T-cell (primary cell): ENCODE measurements around the gene NARS2. TPM values are rescaled to one million over a fixed set of nuclear protein-coding genes. Genes with fewer than 3 reads are reported as not detected.

ENCODE experiments used
- ATAC-seq, 4 experiments: fragments of 200-7000 bp in 3 of 4; fragments of 150-1000 bp in 1 of 4; cut with Tn5 transposase; replicated peaks in 1 of 4; 1 replicate in 3 of 4; 2 replicates in 1 of 4; pipeline ENCODE4 v1.10.0; 2021; ENCODE audit warnings: moderate library complexity in 3 of 4, mild to moderate bottlenecking in 2 of 4, moderate number of reproducible peaks in 1 of 4
- CTCF ChIA-PET, 2 donors: fragments of 300-600 bp; sonication (Branson Sonifier 250); formaldehyde crosslinking; loops; one replicate each; lab custom pipeline; 2022; ENCODE audit warnings: antibody characterized with exemption in 2 of 2; lab: Charles Lee
- POLR2A ChIA-PET, 2 donors: fragments of 300-600 bp; sonication (Branson Sonifier 250); formaldehyde crosslinking; loops; one replicate each; lab custom pipeline; 2022; ENCODE audit warnings: antibody characterized with exemption in 2 of 2; lab: Charles Lee
- DNase-seq, 35 experiments: peaks; one replicate each; pipeline versions ENCODE4 v3.0.0 to v3.0.0-alpha.2; 2013 to 2023
- H3K27ac ChIP-seq: one replicate; pipeline ENCODE4 v1.5.1; 2013; ENCODE audit warnings: low read length
- H3K27me3 ChIP-seq, 2 experiments: replicated peaks in 1 of 2; 1 replicate in 1 of 2; 2 replicates in 1 of 2; pipeline versions ENCODE4 v1.6.1 to v1.7.0; 2013; ENCODE audit warnings: low read length in 1 of 2, mixed read lengths in 1 of 2; ENCODE audit not compliant: control insufficient read depth in 2 of 2, insufficient read depth in 2 of 2; ENCODE audit errors: extremely low read depth in 1 of 2
- H3K36me3 ChIP-seq, 2 donors: 1 replicate in 1 of 2; 2 replicates in 1 of 2; pipeline versions ENCODE4 v1.6.1 to v1.7.0; 2013; ENCODE audit warnings: low read length in 1 of 2; ENCODE audit not compliant: control insufficient read depth in 2 of 2, insufficient read depth in 1 of 2; ENCODE audit errors: extremely low read depth in 1 of 2
- H3K4me1 ChIP-seq, 2 experiments: 1 replicate in 1 of 2; 2 replicates in 1 of 2; pipeline versions ENCODE4 v1.6.1 to v1.7.0; 2013; ENCODE audit warnings: low read length in 2 of 2, mixed read lengths in 1 of 2; ENCODE audit not compliant: insufficient read depth in 2 of 2, control insufficient read depth in 1 of 2; ENCODE audit errors: extremely low read depth in 1 of 2
- H3K4me3 ChIP-seq, 2 donors: 1 replicate in 1 of 2; 2 replicates in 1 of 2; pipeline versions ENCODE4 v1.5.1 to v1.7.0; 2013; ENCODE audit warnings: mild to moderate bottlenecking in 2 of 2, low read length in 1 of 2, moderate library complexity in 1 of 2; ENCODE audit not compliant: control insufficient read depth in 1 of 2; ENCODE audit errors: extremely low read depth in 1 of 2
- H3K9me3 ChIP-seq: 2 replicates; pipeline ENCODE4 v1.7.0; 2013
- H3K27ac Mint-ChIP-seq, 2 donors: one replicate each; pipeline ENCODE4 v1.8.0; 2020 to 2021; ENCODE audit warnings: mild to moderate bottlenecking in 2 of 2, mixed read lengths in 2 of 2
- H3K27me3 Mint-ChIP-seq, 2 donors: one replicate each; pipeline ENCODE4 v1.8.0; 2021 to 2022; ENCODE audit warnings: mixed read lengths in 2 of 2
- H3K36me3 Mint-ChIP-seq: one replicate; pipeline ENCODE4 v1.8.0; 2021; ENCODE audit warnings: mixed read lengths
- H3K4me1 Mint-ChIP-seq, 3 donors: one replicate each; pipeline ENCODE4 v1.8.0; 2020 to 2022; ENCODE audit warnings: mixed read lengths in 3 of 3, mild to moderate bottlenecking in 1 of 3
- H3K4me3 Mint-ChIP-seq, 3 donors: one replicate each; pipeline ENCODE4 v1.8.0; 2020 to 2022; ENCODE audit warnings: mild to moderate bottlenecking in 3 of 3, mixed read lengths in 3 of 3, moderate library complexity in 3 of 3
- H3K9me3 Mint-ChIP-seq, 3 donors: one replicate each; pipeline ENCODE4 v1.8.0; 2020 to 2022; ENCODE audit warnings: mixed read lengths in 3 of 3
- WGBS: methylation state at CpG from one replicate; pipeline ENCODE4 v1.1.5; 2013; ENCODE audit warnings: missing lambda C conversion rate; ENCODE audit not compliant: insufficient coverage; 5-methylcytosine and 5-hydroxymethylcytosine counted together
- total RNA-seq, 35 experiments: library from RNA in 6 of 35; stranded (reverse) in 6 of 35; fragments of 120-200 nt in 1 of 35; gene quantifications; one replicate each; pipeline versions ENCODE4 v1.2.1 to v1.2.4 and lab custom pipeline; 2013 to 2026

The NARS2 gene
- total RNA-seq, 5 donors from 2014 or later (not counting 1 experiment from before 2014, with no cell fraction given) = 12.1 to 17.6 (median 13.3) TPM

GRCh38 chr11:78499971-78500370 is 74.7 kb downstream of the NARS2 start:
- Histone ChIP-seq H3K4me1 (peaks cover 0 to 5% of the 10 kb centered on the region in 2 experiments), H3K27ac (no peak overlapping the region), H3K27me3 (no peaks in the 10 kb centered on the region), H3K9me3 (no peaks in the 10 kb centered on the region), H3K4me3 (no peak overlapping the region), H3K36me3 (no peaks in the 10 kb centered on the region)
- ATAC-seq (no peak), DNase-seq (no peak)
- H3K4me1 Mint-ChIP-seq = peaks cover 5 to 21% (median 9%) of the 10 kb centered on the region in 3 donors
- no peak overlapping the region for H3K27ac Mint-ChIP-seq
- H3K4me3 Mint-ChIP-seq = no peak overlapping the region
- ChIA-PET POLR2A (no interaction called here), CTCF (no interaction called here)
- H3K27me3 Mint-ChIP-seq = no peaks in the 10 kb centered on the region
- H3K36me3 Mint-ChIP-seq = peaks cover 4% of the 10 kb centered on the region
- no peaks in the 10 kb centered on the region for H3K9me3 Mint-ChIP-seq

DNA sequence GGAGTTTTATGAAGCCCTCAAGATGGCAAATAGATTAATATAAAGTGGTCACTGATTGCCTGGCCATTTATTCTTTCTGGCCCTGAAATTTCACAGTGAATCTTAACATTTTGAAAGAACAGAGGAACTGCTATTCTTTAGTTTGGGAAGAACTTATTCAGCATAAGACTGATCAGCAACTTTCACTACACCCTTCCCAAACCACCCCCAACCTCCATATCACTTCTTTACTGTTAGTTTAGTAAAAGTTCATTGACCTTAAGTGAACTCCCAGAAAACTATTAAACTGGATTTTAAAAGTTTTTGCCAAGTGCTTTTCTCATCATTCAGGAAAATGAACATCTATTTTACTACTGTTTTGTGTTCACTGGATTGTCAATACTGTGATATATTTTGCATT is 77.4 kb downstream of the NARS2 start:
- Histone ChIP-seq H3K9me3 (no peaks in the 10 kb centered on the region), H3K27ac (no peak overlapping the region), H3K27me3 (no peaks in the 10 kb centered on the region), H3K36me3 (no peaks in the 10 kb centered on the region), H3K4me3 (no peak overlapping the region), H3K4me1 (no peaks in the 10 kb centered on the region)
- ChIA-PET POLR2A (no interaction called here), CTCF (interaction anchor here (0.6 to 0.7 kb wide), 3 partner anchors 61 to 1163 kb away, joined by 3 to 4 read pairs (median 3); no protein-coding TSS in a partner anchor)
- DNase-seq (no peak), ATAC-seq (no peak)
- no peaks in the 10 kb centered on the region for H3K36me3 Mint-ChIP-seq
- peaks cover under 1 to 6% (median 2%) of the 10 kb centered on the region in 3 donors for H3K4me1 Mint-ChIP-seq
- no peak overlapping the region for H3K27ac Mint-ChIP-seq
- H3K4me3 Mint-ChIP-seq = no peak overlapping the region
- H3K27me3 Mint-ChIP-seq = no peaks in the 10 kb centered on the region
- no peaks in the 10 kb centered on the region for H3K9me3 Mint-ChIP-seq

DNA sequence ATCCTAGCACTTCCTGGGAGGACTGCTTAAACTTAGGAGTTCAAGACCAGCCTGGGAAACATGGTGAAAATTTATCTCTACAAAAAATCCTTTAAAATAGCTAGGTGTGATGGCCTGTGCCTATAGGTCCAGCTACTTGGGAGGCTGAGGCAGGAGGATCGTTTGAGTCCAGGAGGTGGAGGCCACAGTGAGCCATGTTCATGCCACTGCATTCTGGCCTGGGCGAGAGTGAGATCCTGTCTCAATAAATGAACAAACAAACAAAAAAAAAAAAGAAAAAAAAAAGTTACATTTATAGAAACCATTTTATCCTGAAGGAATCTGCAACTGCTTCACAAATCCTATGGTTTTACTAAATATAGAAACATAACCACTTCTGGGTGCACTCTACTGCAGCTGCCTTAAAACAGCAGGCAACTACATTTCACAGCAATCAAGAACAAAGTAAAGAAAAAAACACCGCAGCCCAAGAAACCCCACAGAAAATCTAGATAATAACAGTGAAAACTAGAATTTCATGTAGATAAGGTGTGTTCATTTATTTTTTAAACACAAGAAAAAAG is 81.2 kb downstream of the NARS2 start:
- Histone ChIP-seq H3K4me1 (no peaks in the 10 kb centered on the region), H3K36me3 (peaks cover 2 to 7% of the 10 kb centered on the region in 2 donors), H3K27ac (no peak overlapping the region), H3K9me3 (no peaks in the 10 kb centered on the region), H3K27me3 (no peaks in the 10 kb centered on the region), H3K4me3 (no peak overlapping the region)
- ChIA-PET CTCF (interaction anchor here in 1 of 2 donors (0.8 kb wide), 1 partner anchor 54 kb away, joined by 3 read pairs; no protein-coding TSS in a partner anchor), POLR2A (no interaction called here)
- no peak for DNase-seq
- Mint-ChIP-seq H3K4me3 (no peak overlapping the region), H3K27ac (no peak overlapping the region), H3K4me1 (peaks cover 0 to 6% (median 0%) of the 10 kb centered on the region in 3 donors), H3K9me3 (no peaks in the 10 kb centered on the region), H3K27me3 (no peaks in the 10 kb centered on the region), H3K36me3 (peaks cover 15% of the 10 kb centered on the region)
- no CpG with 5 or more reads among the region's 3 CpGs for WGBS
- ATAC-seq = no peak

DNA sequence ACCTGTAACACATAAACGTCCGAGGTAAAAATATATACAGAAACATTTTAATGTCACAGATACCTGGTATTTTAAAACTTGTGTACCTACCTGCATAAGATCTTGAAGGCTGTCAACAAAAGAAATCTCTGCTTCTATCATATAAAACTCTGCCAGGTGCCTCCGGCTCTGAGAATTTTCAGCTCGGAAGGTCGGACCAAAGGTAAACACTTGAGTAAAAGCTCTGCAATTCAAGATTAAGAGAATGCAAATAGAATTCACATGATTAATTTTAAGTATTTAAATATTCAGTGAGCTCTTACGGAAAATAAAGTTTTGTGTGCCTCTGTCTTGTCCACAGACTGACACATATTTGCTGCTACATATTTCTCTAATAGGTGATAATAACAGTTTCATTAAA is 81.7 kb downstream of the NARS2 start:
- H3K36me3 Mint-ChIP-seq = peaks cover 20% of the 10 kb centered on the region
- H3K4me3 ChIP-seq = no peak overlapping the region
- no peaks in the 10 kb centered on the region for H3K9me3 Mint-ChIP-seq
- ATAC-seq (no peak), DNase-seq (no peak)
- no peaks in the 10 kb centered on the region for H3K27me3 ChIP-seq
- no peak overlapping the region for H3K4me3 Mint-ChIP-seq
- CTCF ChIA-PET = interaction anchor here in 1 of 2 donors (0.8 kb wide), 1 partner anchor 54 kb away, joined by 3 read pairs; no protein-coding TSS in a partner anchor
- POLR2A ChIA-PET = no interaction called here
- no peaks in the 10 kb centered on the region for H3K4me1 ChIP-seq
- H3K27ac ChIP-seq = no peak overlapping the region
- no peak overlapping the region for H3K27ac Mint-ChIP-seq
- WGBS = no CpG with 5 or more reads among the region's 6 CpGs
- H3K36me3 ChIP-seq = peaks cover 2 to 7% of the 10 kb centered on the region in 2 donors
- H3K4me1 Mint-ChIP-seq = peaks cover 0 to 6% (median 0%) of the 10 kb centered on the region in 3 donors
- no peaks in the 10 kb centered on the region for H3K27me3 Mint-ChIP-seq
- no peaks in the 10 kb centered on the region for H3K9me3 ChIP-seq

GRCh38 chr11:78489184-78489583 is 85.5 kb downstream of the NARS2 start:
- H3K36me3 Mint-ChIP-seq = peaks cover 45% of the 10 kb centered on the region

DNA sequence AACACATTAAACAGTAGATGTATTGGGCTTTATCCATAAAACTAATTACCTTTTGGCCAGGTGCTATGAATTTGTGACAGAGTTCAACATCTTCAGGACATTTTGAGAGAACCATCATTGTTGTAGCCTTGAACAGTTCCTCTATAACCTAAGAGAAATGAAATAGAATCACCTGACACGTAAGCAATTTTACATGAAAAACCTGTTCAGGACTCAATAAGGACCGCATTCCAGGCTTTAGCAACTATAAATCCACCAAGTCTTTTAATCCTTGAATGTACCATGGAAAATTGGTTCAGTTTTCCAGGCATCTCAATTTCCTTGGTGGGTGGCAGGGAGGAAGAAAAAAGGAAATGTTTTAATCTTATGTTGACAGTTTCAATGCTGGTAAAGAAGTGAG is 96.1 kb downstream of the NARS2 start:
- H3K4me1 ChIP-seq = no peaks in the 10 kb centered on the region
- no peak overlapping the region for H3K4me3 ChIP-seq
- H3K36me3 ChIP-seq = peaks cover 2 to 3% of the 10 kb centered on the region in 2 donors
- no peak overlapping the region for H3K4me3 Mint-ChIP-seq
- H3K27me3 ChIP-seq = no peaks in the 10 kb centered on the region
- ATAC-seq (no peak), DNase-seq (no peak)
- ChIA-PET CTCF (no interaction called here), POLR2A (no interaction called here)
- H3K4me1 Mint-ChIP-seq = no peaks in the 10 kb centered on the region
- H3K27ac Mint-ChIP-seq = no peak overlapping the region
- no peaks in the 10 kb centered on the region for H3K9me3 ChIP-seq
- no peaks in the 10 kb centered on the region for H3K9me3 Mint-ChIP-seq
- WGBS = no CpG with 5 or more reads among the region's 2 CpGs
- no peak overlapping the region for H3K27ac ChIP-seq
- H3K27me3 Mint-ChIP-seq = no peaks in the 10 kb centered on the region
- peaks cover 54% of the 10 kb centered on the region for H3K36me3 Mint-ChIP-seq

More at GRCh38 chr11:78489184-78489583, 85.5 kb downstream of the NARS2 start:
- H3K36me3 ChIP-seq = peaks cover 2 to 12% of the 10 kb centered on the region in 2 donors
- H3K9me3 ChIP-seq = no peaks in the 10 kb centered on the region
- Mint-ChIP-seq H3K4me3 (no peak overlapping the region), H3K4me1 (no peaks in the 10 kb centered on the region), H3K27me3 (no peaks in the 10 kb centered on the region), H3K27ac (no peak overlapping the region), H3K9me3 (peaks cover 0 to 1% (median 0%) of the 10 kb centered on the region in 3 donors)
- DNase-seq = no peak
- ChIA-PET POLR2A (no interaction called here), CTCF (no interaction called here)
- no peaks in the 10 kb centered on the region for H3K27me3 ChIP-seq
- H3K4me1 ChIP-seq = no peaks in the 10 kb centered on the region
- no peak for ATAC-seq
- H3K27ac ChIP-seq = no peak overlapping the region
- no peak overlapping the region for H3K4me3 ChIP-seq
